H1 (cell line): ENCODE data around the gene CCDC191. TPM values are rescaled to one million over a fixed set of nuclear protein-coding genes. Genes with fewer than 3 reads are reported as not detected.

Source experiments
- GTF2F1 ChIP-seq: IDR thresholded peaks from 2 replicates; pipeline ENCODE4 v1.6.1; 2012; ENCODE audit warnings: low read depth, low read length, improper control_type of control experiment, borderline replicate concordance
- HDAC2 ChIP-seq, 2 experiments: fragments of 300-600 bp in 1 of 2; sonication (generic) in 1 of 2; IDR thresholded peaks; 2 replicates each; pipeline ENCODE4 v1.6.1; 2011 to 2012; ENCODE audit warnings: low read depth in 2 of 2, low read length in 2 of 2, mild to moderate bottlenecking in 2 of 2, moderate library complexity in 2 of 2, borderline replicate concordance in 1 of 2, inconsistent platforms in 1 of 2
- RAD21 ChIP-seq, 2 experiments: IDR thresholded peaks in 1 of 2; conservative IDR thresholded peaks in 1 of 2; 2 replicates each; pipeline ENCODE4 v1.6.1; 2011; ENCODE audit warnings: low read depth in 2 of 2, low read length in 2 of 2, improper control_type of control experiment in 1 of 2, inconsistent platforms in 1 of 2, mild to moderate bottlenecking in 1 of 2, moderate library complexity in 1 of 2
- polyA plus RNA-seq, 7 experiments: library from polyadenylated mRNA; depleted of rRNA in 3 of 7; stranded (reverse) in 5 of 7; unstranded in 2 of 7; fragments of >200 nt in 5 of 7; fragments of 200-250 nt in 2 of 7; gene quantifications; 1 replicate in 5 of 7; 2 replicates in 1 of 7; 4 replicates in 1 of 7; pipeline versions ENCODE4 v1.2.1 to v1.2.3, GENCODE V29; 2011 to 2013; ENCODE audit warnings: missing spikeins in 2 of 7, mixed read lengths in 2 of 7
- total RNA-seq: library from RNA; stranded (reverse); fragmentation: NEBNext Ultra II Directional; extraction: Animal tissue kit (Norgen Biotek cat#: 25700); gene quantifications from 2 replicates; pipeline ENCODE4 v1.2.1, GENCODE V29; 2021

The CCDC191 gene
- total and polyA plus RNA-seq, 2 of the 8 experiments (the other 6 are each of a cell fraction or from before 2014, with no cell fraction given) = 0.65 to 1.3 TPM

DNA sequence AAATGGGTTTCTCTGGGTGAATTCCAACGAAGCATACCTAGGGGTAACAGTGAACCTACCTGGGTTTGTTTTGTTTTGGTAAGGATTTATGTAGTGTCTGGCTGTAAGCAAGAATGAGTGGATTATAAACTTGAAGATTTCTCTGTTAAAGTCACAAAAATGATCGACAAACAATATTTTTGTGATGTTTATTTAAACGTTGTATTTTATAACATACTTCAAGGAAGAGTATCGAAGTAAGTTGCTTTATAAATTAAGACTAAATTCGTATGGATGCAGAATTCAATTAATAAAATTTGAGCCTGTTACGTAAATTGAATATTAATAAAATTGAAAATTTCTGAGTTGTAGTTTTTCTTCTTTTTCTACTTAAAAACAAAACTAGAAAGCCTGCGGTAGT, 109.5 kb downstream of the CCDC191 start (continued):
- no peak for TF ChIP-seq RAD21 (IDR thresholded peaks at IDR 0.05 in 1 of 2, conservative IDR thresholded peaks at IDR 0.05 in 1 of 2; ENCODE audit: low read depth in 2 of 2, low read length in 2 of 2)
- no peak for TF ChIP-seq GTF2F1
- no peak for TF ChIP-seq HDAC2 (IDR thresholded peaks at IDR 0.05; ENCODE audit: borderline replicate concordance in 1 of 2, low read depth in 2 of 2, low read length in 2 of 2)
